Measurements from ENCODE around the gene HINFP. TPM values are rescaled to one million over a fixed set of nuclear protein-coding genes. Genes with fewer than 3 reads are reported as not detected.

HINFP gene
- total RNA-seq, 3 donors from 2014 or later = 37.2 to 58.1 (median 42.2) TPM

DNA sequence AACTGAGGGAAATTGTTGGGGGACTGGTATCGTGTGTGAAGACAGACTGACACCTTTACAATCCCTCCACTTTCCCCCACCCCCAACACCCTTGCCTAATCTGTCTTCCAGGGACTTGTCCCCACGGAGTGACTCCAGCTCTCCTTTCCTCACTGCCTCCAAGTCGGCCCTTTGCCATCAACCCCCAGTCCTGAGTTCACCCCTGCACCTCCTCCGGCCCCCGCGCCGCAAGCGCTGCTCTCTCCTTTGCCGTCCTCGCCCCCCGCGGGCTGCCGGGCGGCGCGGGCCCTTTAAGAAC, 27.3 kb downstream of the HINFP start:
- no peaks in the 10 kb centered on the region for H3K9me3 ChIP-seq
- DNase-seq = no peak
- intact Hi-C loops (cut with DNase I, micrococcal nuclease) = no loop called here
- peaks cover 12% of the 10 kb centered on the region for H3K4me1 ChIP-seq (ENCODE audit: low read depth)
- H3K36me3 ChIP-seq (ENCODE audit: low read depth) = no peaks in the 10 kb centered on the region
- TF ChIP-seq, protein P1, sequence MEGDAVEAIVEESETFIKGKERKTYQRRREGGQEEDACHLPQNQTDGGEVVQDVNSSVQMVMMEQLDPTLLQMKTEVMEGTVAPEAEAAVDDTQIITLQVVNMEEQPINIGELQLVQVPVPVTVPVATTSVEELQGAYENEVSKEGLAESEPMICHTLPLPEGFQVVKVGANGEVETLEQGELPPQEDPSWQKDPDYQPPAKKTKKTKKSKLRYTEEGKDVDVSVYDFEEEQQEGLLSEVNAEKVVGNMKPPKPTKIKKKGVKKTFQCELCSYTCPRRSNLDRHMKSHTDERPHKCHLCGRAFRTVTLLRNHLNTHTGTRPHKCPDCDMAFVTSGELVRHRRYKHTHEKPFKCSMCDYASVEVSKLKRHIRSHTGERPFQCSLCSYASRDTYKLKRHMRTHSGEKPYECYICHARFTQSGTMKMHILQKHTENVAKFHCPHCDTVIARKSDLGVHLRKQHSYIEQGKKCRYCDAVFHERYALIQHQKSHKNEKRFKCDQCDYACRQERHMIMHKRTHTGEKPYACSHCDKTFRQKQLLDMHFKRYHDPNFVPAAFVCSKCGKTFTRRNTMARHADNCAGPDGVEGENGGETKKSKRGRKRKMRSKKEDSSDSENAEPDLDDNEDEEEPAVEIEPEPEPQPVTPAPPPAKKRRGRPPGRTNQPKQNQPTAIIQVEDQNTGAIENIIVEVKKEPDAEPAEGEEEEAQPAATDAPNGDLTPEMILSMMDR (IDR thresholded peaks at IDR 0.05) = no peak
- no peak overlapping the region for H3K4me3 ChIP-seq
- no peak for ATAC-seq

DNA sequence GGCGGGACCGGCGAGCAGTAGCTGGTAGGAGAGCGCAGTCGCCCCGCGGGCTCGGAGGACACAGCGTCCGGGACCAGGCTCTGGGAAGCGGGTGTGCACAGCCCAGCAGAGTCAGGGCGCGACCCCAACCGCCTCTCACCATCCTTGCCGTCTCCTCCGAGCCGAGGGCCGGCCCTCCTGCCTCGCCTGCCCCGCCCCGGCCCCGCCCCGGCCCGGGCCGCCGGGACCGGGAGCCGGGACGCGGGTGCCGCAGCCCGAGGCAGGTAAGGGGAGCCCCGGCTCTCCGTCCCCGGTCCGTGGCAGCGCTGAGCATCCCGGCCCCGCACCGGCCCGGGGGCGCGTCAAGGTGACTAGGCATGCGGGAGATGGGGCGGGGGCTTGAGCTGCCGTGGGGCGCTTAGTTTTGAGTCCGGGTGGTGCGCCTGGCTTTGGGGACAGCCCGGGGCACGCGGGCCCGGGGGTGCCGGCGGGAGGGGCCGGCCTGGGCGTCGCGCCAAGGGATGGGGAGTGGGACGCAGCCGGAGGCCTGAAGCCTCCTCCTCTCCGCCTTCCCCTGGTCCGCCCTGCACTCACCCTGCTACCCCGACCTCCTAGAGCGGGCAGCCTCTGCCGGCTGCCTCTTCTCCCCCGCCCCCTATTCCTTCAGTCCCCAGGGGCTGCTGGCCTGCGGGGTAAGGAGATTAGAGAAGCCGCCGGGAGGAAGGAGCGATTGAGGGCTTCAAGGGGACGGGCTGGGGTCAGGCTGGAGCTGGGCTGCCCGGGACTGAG, 27.8 kb downstream of the HINFP start, which contains the start of gene ABCG4:
ABCG4 (plus strand) TSS at position 35 of the 768 bp plus-strand sequence. CDS start 914 bp downstream, outside the sequence.
- peak; percentile 54 for ATAC-seq
- no peak within 1 kb of the TSS for H3K4me3 ChIP-seq
- no peaks in the 10 kb centered on the region for H3K36me3 ChIP-seq (ENCODE audit: low read depth)
- TF ChIP-seq, protein P1 (IDR thresholded peaks at IDR 0.05) = no peak
- no peaks in the 10 kb centered on the region for H3K9me3 ChIP-seq
- peaks cover 12% of the 10 kb centered on the region for H3K4me1 ChIP-seq (ENCODE audit: low read depth)
- intact Hi-C loops (cut with DNase I, micrococcal nuclease) = no loop called here
- DNase-seq = peak in 2 of 3 donors; percentile 19 to 39

DNA sequence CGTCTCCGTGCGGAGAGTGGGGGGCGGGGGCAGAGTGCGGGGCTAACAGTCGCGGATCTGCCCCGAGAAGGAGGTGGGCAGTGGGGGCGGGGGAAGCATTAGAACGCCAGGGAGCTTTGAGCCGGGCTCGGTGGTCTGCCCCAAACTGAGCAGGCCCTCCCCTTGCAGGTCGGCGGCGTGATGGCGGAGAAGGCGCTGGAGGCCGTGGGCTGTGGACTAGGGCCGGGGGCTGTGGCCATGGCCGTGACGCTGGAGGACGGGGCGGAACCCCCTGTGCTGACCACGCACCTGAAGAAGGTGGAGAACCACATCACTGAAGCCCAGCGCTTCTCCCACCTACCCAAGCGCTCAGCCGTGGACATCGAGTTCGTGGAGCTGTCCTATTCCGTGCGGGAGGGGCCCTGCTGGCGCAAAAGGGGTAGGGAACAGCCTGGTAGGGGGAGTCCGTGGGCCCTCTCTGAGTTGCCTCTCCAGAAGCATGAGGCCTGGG, 28.5 kb downstream of the HINFP start:
- Histone ChIP-seq H3K36me3 (ENCODE audit: low read depth) (no peaks in the 10 kb centered on the region), H3K4me3 (no peak overlapping the region), H3K9me3 (no peaks in the 10 kb centered on the region), H3K4me1 (ENCODE audit: low read depth) (peaks cover 11% of the 10 kb centered on the region)
- TF ChIP-seq, protein P1 (IDR thresholded peaks at IDR 0.05) = no peak
- intact Hi-C loops (cut with DNase I, micrococcal nuclease) = no loop called here
- no peak for DNase-seq
- ATAC-seq = no peak

DNA sequence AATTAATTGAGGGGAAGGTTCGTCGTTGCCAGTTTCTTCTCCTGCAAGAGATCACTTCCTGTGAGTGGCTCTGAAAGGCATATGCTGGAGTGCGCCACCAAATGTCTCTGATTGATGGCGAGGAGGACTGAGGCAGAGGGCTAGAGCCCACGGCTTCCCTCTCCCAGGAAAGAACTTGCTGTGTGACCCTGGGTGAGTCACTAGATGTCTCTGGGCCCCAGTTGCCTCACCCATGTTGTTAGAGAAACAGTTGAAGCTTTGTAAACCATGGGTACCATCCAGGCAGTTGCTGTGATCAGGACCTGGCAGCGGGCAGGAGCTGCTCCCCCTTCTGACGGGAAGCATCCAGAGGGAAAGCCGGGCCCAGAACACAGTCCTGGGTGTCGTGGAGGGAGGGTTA, 30.7 kb downstream of the HINFP start:
- intact Hi-C loops (cut with DNase I, micrococcal nuclease) = no loop called here
- Histone ChIP-seq H3K4me3 (no peak overlapping the region), H3K36me3 (ENCODE audit: low read depth) (no peaks in the 10 kb centered on the region), H3K9me3 (no peaks in the 10 kb centered on the region), H3K4me1 (ENCODE audit: low read depth) (peaks cover 9% of the 10 kb centered on the region)
- peak in 1 of 3 donors; percentile 17 for DNase-seq
- TF ChIP-seq, protein P1 (IDR thresholded peaks at IDR 0.05) = no peak
- no peak for ATAC-seq

DNA sequence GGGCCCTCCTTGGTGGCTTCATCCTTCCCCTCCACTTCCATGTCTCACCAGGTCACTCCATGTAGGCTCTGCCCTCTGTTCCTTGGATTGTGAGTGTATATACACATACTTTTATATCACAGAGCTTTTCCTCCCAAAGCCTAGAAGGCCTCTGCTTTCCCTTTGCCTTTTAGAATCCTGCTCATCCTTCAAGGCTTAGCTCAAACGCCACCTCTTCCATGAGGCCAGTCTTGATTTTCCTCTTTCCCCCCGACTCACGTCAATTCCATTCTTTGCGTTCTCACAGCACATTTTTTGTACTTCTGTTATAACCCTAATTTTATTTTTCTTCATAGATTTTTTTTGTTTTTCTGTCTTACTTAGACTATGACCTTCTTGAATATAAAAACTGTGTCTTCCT, 31.2 kb downstream of the HINFP start:
- Histone ChIP-seq H3K4me3 (no peak overlapping the region), H3K9me3 (no peaks in the 10 kb centered on the region), H3K36me3 (ENCODE audit: low read depth) (no peaks in the 10 kb centered on the region), H3K4me1 (ENCODE audit: low read depth) (peaks cover 9% of the 10 kb centered on the region)
- ATAC-seq (no peak), DNase-seq (no peak)
- TF ChIP-seq, protein P1 (IDR thresholded peaks at IDR 0.05) = no peak
- intact Hi-C loops (cut with DNase I, micrococcal nuclease) = no loop called here

Measured in mucosa of descending colon (tissue), 3 donors.